Measurements from ENCODE around the gene FES.

FES gene

GRCh38 chr15:90837094-90837493 is 47.2 kb upstream of the FES start:
- TF ChIP-seq CTCF (IDR thresholded peaks at IDR 0.05; ENCODE audit: low read length), result no peak
- Histone ChIP-seq H3K4me2 (ENCODE audit: low read length) (no peak overlapping the region), H3K36me3 (ENCODE audit: insufficient read depth, low read length) (no peaks in the 10 kb centered on the region), H2AFZ (ENCODE audit: low read length) (no peak overlapping the region), H3K9me3 (ENCODE audit: low read length) (no peaks in the 10 kb centered on the region), H4K20me1 (ENCODE audit: insufficient read depth, low read length) (no peaks in the 10 kb centered on the region), H3K4me1 (ENCODE audit: insufficient read depth, low read length, severe bottlenecking) (peaks cover 24% of the 10 kb centered on the region), H3K4me3 (ENCODE audit: low read depth, low read length, poor library complexity, severe bottlenecking) (no peak overlapping the region), H3K27ac (ENCODE audit: low read depth, low read length, poor library complexity, severe bottlenecking) (no peak overlapping the region), H3K27me3 (ENCODE audit: insufficient read depth, low read length) (peaks cover 4% of the 10 kb centered on the region; the same call in 1 of the 2 replicates), H3K9me2 (ENCODE audit: low read depth, low read length) (no peaks in the 10 kb centered on the region), H3F3A (ENCODE audit: insufficient read depth, low read length) (no peaks in the 10 kb centered on the region), H3K79me2 (ENCODE audit: insufficient read depth, low read length) (no peaks in the 10 kb centered on the region), H3K9ac (ENCODE audit: low read length) (no peak overlapping the region)

DNA sequence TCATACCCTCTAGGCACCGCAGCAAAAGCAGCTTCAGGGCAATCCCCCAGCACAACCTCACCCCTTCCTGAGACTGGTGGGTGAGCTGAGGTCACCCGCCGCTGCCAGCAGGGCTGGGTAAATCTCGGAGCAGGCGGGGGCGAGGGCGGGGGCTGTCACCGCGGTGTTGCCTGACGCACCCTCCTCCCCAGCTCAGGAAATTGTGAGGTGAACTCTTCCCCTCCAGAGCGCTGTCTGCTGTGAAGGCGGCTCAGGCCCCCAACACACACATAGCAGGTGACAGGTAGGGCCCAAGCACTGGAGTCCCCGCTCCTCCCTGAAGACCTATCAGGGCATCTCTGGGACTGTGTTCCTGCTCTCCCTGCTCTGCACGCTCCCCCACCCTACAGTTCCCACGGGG is 46.2 kb upstream of the FES start:
- no peaks in the 10 kb centered on the region for H3K79me2 ChIP-seq (ENCODE audit: insufficient read depth, low read length)
- H3K4me3 ChIP-seq (ENCODE audit: low read depth, low read length, poor library complexity, severe bottlenecking), result no peak overlapping the region
- H3K4me2 ChIP-seq (ENCODE audit: low read length), result peak overlapping the region; percentile 19; the same call in 1 of the 2 replicates
- no peak overlapping the region; the same call in 1 of the 2 replicates for H3K9ac ChIP-seq (ENCODE audit: low read length)
- no peaks in the 10 kb centered on the region for H3F3A ChIP-seq (ENCODE audit: insufficient read depth, low read length)
- H3K4me1 ChIP-seq (ENCODE audit: insufficient read depth, low read length, severe bottlenecking), result peaks cover 24% of the 10 kb centered on the region
- no peak overlapping the region for H2AFZ ChIP-seq (ENCODE audit: low read length)
- no peak for TF ChIP-seq EZH2 (IDR thresholded peaks at IDR 0.05; ENCODE audit: borderline replicate concordance, low read length)
- no peak for TF ChIP-seq CTCF (IDR thresholded peaks at IDR 0.05; ENCODE audit: low read length)
- H4K20me1 ChIP-seq (ENCODE audit: insufficient read depth, low read length), result no peaks in the 10 kb centered on the region
- no peaks in the 10 kb centered on the region for H3K9me3 ChIP-seq (ENCODE audit: low read length)
- H3K27me3 ChIP-seq (ENCODE audit: insufficient read depth, low read length), result peaks cover 4% of the 10 kb centered on the region; the same call in 1 of the 2 replicates
- H3K27ac ChIP-seq (ENCODE audit: low read depth, low read length, poor library complexity, severe bottlenecking), result no peak overlapping the region
- H3K9me2 ChIP-seq (ENCODE audit: low read depth, low read length), result no peaks in the 10 kb centered on the region
- no peaks in the 10 kb centered on the region for H3K36me3 ChIP-seq (ENCODE audit: insufficient read depth, low read length)

GRCh38 chr15:90838544-90838943 is 45.8 kb upstream of the FES start:
- TF ChIP-seq EZH2 (IDR thresholded peaks at IDR 0.05; ENCODE audit: borderline replicate concordance, low read length) (no peak), CTCF (IDR thresholded peaks at IDR 0.05; ENCODE audit: low read length) (no peak)
- Histone ChIP-seq H3F3A (ENCODE audit: insufficient read depth, low read length) (no peaks in the 10 kb centered on the region), H3K27me3 (ENCODE audit: insufficient read depth, low read length) (peaks cover 4% of the 10 kb centered on the region; the same call in 1 of the 2 replicates), H2AFZ (ENCODE audit: low read length) (no peak overlapping the region), H3K27ac (ENCODE audit: low read depth, low read length, poor library complexity, severe bottlenecking) (no peak overlapping the region), H3K79me2 (ENCODE audit: insufficient read depth, low read length) (no peaks in the 10 kb centered on the region), H3K9me3 (ENCODE audit: low read length) (no peaks in the 10 kb centered on the region), H3K9ac (ENCODE audit: low read length) (no peak overlapping the region; the same call in 1 of the 2 replicates), H4K20me1 (ENCODE audit: insufficient read depth, low read length) (no peaks in the 10 kb centered on the region), H3K4me3 (ENCODE audit: low read depth, low read length, poor library complexity, severe bottlenecking) (no peak overlapping the region), H3K36me3 (ENCODE audit: insufficient read depth, low read length) (no peaks in the 10 kb centered on the region), H3K9me2 (ENCODE audit: low read depth, low read length) (no peaks in the 10 kb centered on the region), H3K4me2 (ENCODE audit: low read length) (peak overlapping the region; percentile 19; the same call in 1 of the 2 replicates), H3K4me1 (ENCODE audit: insufficient read depth, low read length, severe bottlenecking) (peaks cover 24% of the 10 kb centered on the region)

All from OCI-LY1 (cell line).